Natural killer cell (primary cell): Measurements from ENCODE around the gene HRK. TPM values are rescaled to one million over a fixed set of nuclear protein-coding genes. Genes with fewer than 3 reads are reported as not detected.

Experiments
- ATAC-seq, 3 donors: fragments of 150-1000 bp in 2 of 3; fragments of 200-7000 bp in 1 of 3; cut with Tn5 transposase; 1 replicate in 1 of 3; 2 replicates in 2 of 3; pipeline ENCODE4 v1.10.0; 2021; ENCODE audit warnings: mild to moderate bottlenecking in 2 of 3, moderate library complexity in 2 of 3
- DNase-seq, 2 donors: peaks; one replicate each; pipeline versions ENCODE4 v3.0.0 to v3.0.0-alpha.2; 2013 to 2021; ENCODE audit warnings: mixed read lengths in 1 of 2
- H3K27ac ChIP-seq: one replicate; pipeline ENCODE4 v1.5.1; 2013; ENCODE audit warnings: mild to moderate bottlenecking, low read length
- H3K27me3 ChIP-seq: one replicate; pipeline ENCODE4 v1.6.1; 2013; ENCODE audit warnings: low read length; ENCODE audit not compliant: control insufficient read depth, insufficient read depth
- H3K36me3 ChIP-seq: one replicate; pipeline ENCODE4 v1.6.1; 2013; ENCODE audit warnings: low read length; ENCODE audit not compliant: control insufficient read depth, insufficient read depth
- H3K4me1 ChIP-seq: one replicate; pipeline ENCODE4 v1.6.1; 2013; ENCODE audit warnings: low read length; ENCODE audit not compliant: control insufficient read depth, insufficient read depth
- H3K4me3 ChIP-seq: one replicate; pipeline ENCODE4 v1.5.1; 2013; ENCODE audit warnings: low read length
- H3K9me3 ChIP-seq: one replicate; pipeline ENCODE4 v1.6.1; 2013; ENCODE audit warnings: low read length; ENCODE audit not compliant: control insufficient read depth, insufficient read depth
- H3K27ac Mint-ChIP-seq, 2 donors: one replicate each; pipeline ENCODE4 v1.8.0; 2022; ENCODE audit warnings: mild to moderate bottlenecking in 2 of 2, mixed read lengths in 2 of 2, moderate library complexity in 1 of 2
- H3K27me3 Mint-ChIP-seq, 2 donors: one replicate each; pipeline ENCODE4 v1.8.0; 2022; ENCODE audit warnings: low read depth in 2 of 2, mixed read lengths in 2 of 2
- H3K36me3 Mint-ChIP-seq: one replicate; pipeline ENCODE4 v1.8.0; 2022; ENCODE audit warnings: mixed read lengths
- H3K4me1 Mint-ChIP-seq, 2 donors: one replicate each; pipeline ENCODE4 v1.8.0; 2022; ENCODE audit warnings: mixed read lengths in 2 of 2
- H3K4me3 Mint-ChIP-seq: one replicate; pipeline ENCODE4 v1.8.0; 2022; ENCODE audit warnings: mild to moderate bottlenecking, moderate library complexity, mixed read lengths
- H3K9me3 Mint-ChIP-seq, 2 donors: one replicate each; pipeline ENCODE4 v1.8.0; 2022; ENCODE audit warnings: mixed read lengths in 2 of 2
- WGBS: methylation state at CpG from one replicate; pipeline ENCODE4 v1.1.7; 2013; ENCODE audit warnings: missing lambda C conversion rate; ENCODE audit not compliant: insufficient coverage; 5-methylcytosine and 5-hydroxymethylcytosine counted together
- intact Hi-C: fragments of 100-400 bp; cut with micrococcal nuclease; formaldehyde crosslinking; loops from one replicate; pipeline ENCODE4 v1.14.2; 2022
- total RNA-seq, 4 donors: library from RNA; stranded (reverse); fragments of 120-200 nt in 1 of 4; gene quantifications; one replicate each; pipeline versions ENCODE4 v1.2.3 to v1.2.4, GENCODE V29; 2013 to 2022
- TF ChIP-seq, protein P1 (sequence below): fragments of 200-600 bp; IDR thresholded peaks from one replicate; pipeline ENCODE4 v1.8.0; 2022; ENCODE audit warnings: antibody characterized with exemption

HRK gene
- total RNA-seq, 3 donors from 2014 or later (not counting 1 experiment from before 2014, with no cell fraction given), result 0.15 TPM; not detected in 2

- Histone ChIP-seq H3K9me3 (peaks cover 3% of the 10 kb centered on the region), H3K4me3 (no peak overlapping the region), H3K4me1 (peaks cover 12% of the 10 kb centered on the region), H3K36me3 (no peaks in the 10 kb centered on the region), H3K27me3 (peaks cover 26% of the 10 kb centered on the region), H3K27ac (no peak overlapping the region)
- H3K4me3 Mint-ChIP-seq, result no peak overlapping the region
- TF ChIP-seq, protein P1, sequence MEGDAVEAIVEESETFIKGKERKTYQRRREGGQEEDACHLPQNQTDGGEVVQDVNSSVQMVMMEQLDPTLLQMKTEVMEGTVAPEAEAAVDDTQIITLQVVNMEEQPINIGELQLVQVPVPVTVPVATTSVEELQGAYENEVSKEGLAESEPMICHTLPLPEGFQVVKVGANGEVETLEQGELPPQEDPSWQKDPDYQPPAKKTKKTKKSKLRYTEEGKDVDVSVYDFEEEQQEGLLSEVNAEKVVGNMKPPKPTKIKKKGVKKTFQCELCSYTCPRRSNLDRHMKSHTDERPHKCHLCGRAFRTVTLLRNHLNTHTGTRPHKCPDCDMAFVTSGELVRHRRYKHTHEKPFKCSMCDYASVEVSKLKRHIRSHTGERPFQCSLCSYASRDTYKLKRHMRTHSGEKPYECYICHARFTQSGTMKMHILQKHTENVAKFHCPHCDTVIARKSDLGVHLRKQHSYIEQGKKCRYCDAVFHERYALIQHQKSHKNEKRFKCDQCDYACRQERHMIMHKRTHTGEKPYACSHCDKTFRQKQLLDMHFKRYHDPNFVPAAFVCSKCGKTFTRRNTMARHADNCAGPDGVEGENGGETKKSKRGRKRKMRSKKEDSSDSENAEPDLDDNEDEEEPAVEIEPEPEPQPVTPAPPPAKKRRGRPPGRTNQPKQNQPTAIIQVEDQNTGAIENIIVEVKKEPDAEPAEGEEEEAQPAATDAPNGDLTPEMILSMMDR, result no peak
- H3K9me3 Mint-ChIP-seq, result no peaks in the 10 kb centered on the region
- WGBS, result 93% methylated on average over 4 of the region's 4 CpGs
- peaks cover 41 to 50% of the 10 kb centered on the region in 2 donors for H3K27me3 Mint-ChIP-seq
- H3K27ac Mint-ChIP-seq, result no peak overlapping the region
- peaks cover 5 to 12% of the 10 kb centered on the region in 2 donors for H3K4me1 Mint-ChIP-seq
- no peak for DNase-seq
- ATAC-seq, result no peak
- H3K36me3 Mint-ChIP-seq, result no peaks in the 10 kb centered on the region
- intact Hi-C loops, result no loop called here
Measured at GRCh38 chr12:116874324-116874995, 6.8 kb downstream of the HRK start.

DNA sequence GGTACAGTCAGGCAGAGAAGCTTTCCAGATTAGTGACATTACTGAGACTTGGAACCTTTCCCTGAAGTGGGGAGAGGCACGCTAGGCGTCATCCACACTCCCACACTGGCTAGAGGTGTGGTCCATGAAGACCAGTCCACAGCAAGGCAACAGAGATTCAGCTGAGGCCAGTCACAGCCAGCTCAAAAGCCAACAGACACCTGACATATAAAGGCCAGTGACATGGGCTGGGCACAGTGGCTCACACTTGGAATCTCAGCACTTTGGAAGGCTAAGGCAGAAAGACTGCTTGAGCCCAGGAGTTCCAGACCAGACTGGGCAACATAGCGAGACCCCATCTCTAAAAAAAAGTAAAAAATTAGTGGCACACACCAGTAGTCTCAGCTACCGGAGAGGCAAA is 10.9 kb downstream of the HRK start:
- TF ChIP-seq, protein P1, result no peak
- WGBS, result 75% methylated on average over 4 of the region's 4 CpGs
- DNase-seq, result no peak
- no peaks in the 10 kb centered on the region for H3K36me3 ChIP-seq
- no peak for ATAC-seq
- intact Hi-C loops, result no loop called here
- no peaks in the 10 kb centered on the region for H3K4me1 Mint-ChIP-seq
- no peak overlapping the region for H3K27ac Mint-ChIP-seq
- H3K9me3 Mint-ChIP-seq, result no peaks in the 10 kb centered on the region
- peaks cover 3% of the 10 kb centered on the region for H3K9me3 ChIP-seq
- peaks cover 4% of the 10 kb centered on the region for H3K27me3 ChIP-seq
- H3K36me3 Mint-ChIP-seq, result no peaks in the 10 kb centered on the region
- peaks cover 13 to 14% of the 10 kb centered on the region in 2 donors for H3K27me3 Mint-ChIP-seq
- no peak overlapping the region for H3K4me3 ChIP-seq
- no peak overlapping the region for H3K27ac ChIP-seq
- H3K4me3 Mint-ChIP-seq, result no peak overlapping the region
- H3K4me1 ChIP-seq, result no peaks in the 10 kb centered on the region

- Histone ChIP-seq H3K27me3 (no peaks in the 10 kb centered on the region), H3K27ac (no peak overlapping the region), H3K36me3 (no peaks in the 10 kb centered on the region), H3K4me3 (no peak overlapping the region), H3K9me3 (no peaks in the 10 kb centered on the region), H3K4me1 (no peaks in the 10 kb centered on the region)
- no peak for DNase-seq
- Mint-ChIP-seq H3K4me1 (no peaks in the 10 kb centered on the region), H3K4me3 (no peak overlapping the region), H3K27ac (no peak overlapping the region), H3K9me3 (no peaks in the 10 kb centered on the region), H3K27me3 (peaks cover 1 to 9% of the 10 kb centered on the region in 2 donors), H3K36me3 (no peaks in the 10 kb centered on the region)
- ATAC-seq, result no peak
- intact Hi-C loops, result no loop called here
- 90% methylated on average over 2 of the region's 2 CpGs for WGBS
- TF ChIP-seq, protein P1, result no peak
Measured at GRCh38 chr12:116867523-116867922, 13.7 kb downstream of the HRK start.
